Neutrophil (primary cell): Measurements from ENCODE around the gene ARHGAP6.

Source experiments
- H3K27ac ChIP-seq: fragments of 200-600 bp; sonication (generic); 2 replicates; pipeline ENCODE4 v1.5.1; 2016; ENCODE audit warnings: mild to moderate bottlenecking, moderate library complexity
- H3K27me3 ChIP-seq: fragments of 200-600 bp; sonication (generic); 2 replicates; pipeline ENCODE4 v1.6.0; 2016; ENCODE audit warnings: mild to moderate bottlenecking
- H3K36me3 ChIP-seq: fragments of 200-600 bp; sonication (generic); 2 replicates; pipeline ENCODE4 v1.5.1; 2017
- H3K4me1 ChIP-seq, 2 experiments: fragments of 200-600 bp in 1 of 2; sonication (generic) in 1 of 2; 1 replicate in 1 of 2; 2 replicates in 1 of 2; pipeline versions ENCODE4 v1.5.1 to v1.6.1; 2013 to 2016; ENCODE audit warnings: low read depth in 1 of 2, low read length in 1 of 2, mild to moderate bottlenecking in 1 of 2, moderate library complexity in 1 of 2; ENCODE audit not compliant: control insufficient read depth in 1 of 2, insufficient read depth in 1 of 2
- H3K4me3 ChIP-seq, 2 experiments: fragments of 200-600 bp in 1 of 2; sonication (generic) in 1 of 2; 1 replicate in 1 of 2; 2 replicates in 1 of 2; pipeline ENCODE4 v1.5.1; 2013 to 2016; ENCODE audit warnings: low read depth in 1 of 2, low read length in 1 of 2, mild to moderate bottlenecking in 1 of 2, moderate library complexity in 1 of 2
- H3K9me3 ChIP-seq: fragments of 200-600 bp; sonication (generic); 2 replicates; pipeline ENCODE4 v1.5.1; 2016
- CTCF ChIP-seq: fragments of 200-600 bp; sonication (generic); IDR thresholded peaks from 2 replicates; pipeline ENCODE4 v1.5.1; 2016; ENCODE audit warnings: antibody characterized with exemption

The ARHGAP6 gene

GRCh38 chrX:11444052-11444451 is 221.7 kb downstream of the ARHGAP6 start:
- H3K4me1 ChIP-seq = no peaks in the 10 kb centered on the region
- no peak overlapping the region for H3K4me3 ChIP-seq
- no peaks in the 10 kb centered on the region for H3K27me3 ChIP-seq
- H3K9me3 ChIP-seq = no peaks in the 10 kb centered on the region
- no peaks in the 10 kb centered on the region for H3K36me3 ChIP-seq
- H3K27ac ChIP-seq = no peak overlapping the region
- TF ChIP-seq CTCF = no peak

GRCh38 chrX:11439846-11440245 is 225.9 kb downstream of the ARHGAP6 start:
- TF ChIP-seq CTCF = no peak
- Histone ChIP-seq H3K9me3 (no peaks in the 10 kb centered on the region), H3K36me3 (no peaks in the 10 kb centered on the region), H3K4me1 (no peaks in the 10 kb centered on the region), H3K27me3 (no peaks in the 10 kb centered on the region), H3K4me3 (no peak overlapping the region), H3K27ac (no peak overlapping the region)

GRCh38 chrX:11438767-11439166 is 227.0 kb downstream of the ARHGAP6 start:
- no peak for TF ChIP-seq CTCF
- no peaks in the 10 kb centered on the region for H3K27me3 ChIP-seq
- H3K27ac ChIP-seq = no peak overlapping the region
- no peaks in the 10 kb centered on the region for H3K9me3 ChIP-seq
- no peaks in the 10 kb centered on the region for H3K4me1 ChIP-seq
- H3K4me3 ChIP-seq = no peak overlapping the region
- H3K36me3 ChIP-seq = no peaks in the 10 kb centered on the region

- no peaks in the 10 kb centered on the region for H3K4me1 ChIP-seq
- no peaks in the 10 kb centered on the region for H3K27me3 ChIP-seq
- no peak for TF ChIP-seq CTCF
- no peak overlapping the region for H3K4me3 ChIP-seq
- no peak overlapping the region for H3K27ac ChIP-seq
- H3K9me3 ChIP-seq = no peaks in the 10 kb centered on the region
- H3K36me3 ChIP-seq = no peaks in the 10 kb centered on the region
Measured at GRCh38 chrX:11438380-11438723, 227.4 kb downstream of the ARHGAP6 start.

GRCh38 chrX:11437642-11438379 is 227.9 kb downstream of the ARHGAP6 start:
- Histone ChIP-seq H3K27me3 (no peaks in the 10 kb centered on the region), H3K36me3 (no peaks in the 10 kb centered on the region), H3K9me3 (no peaks in the 10 kb centered on the region), H3K4me1 (no peaks in the 10 kb centered on the region), H3K4me3 (no peak overlapping the region), H3K27ac (no peak overlapping the region)
- TF ChIP-seq CTCF = no peak
